HepG2 (cell line): Measurements from ENCODE around the gene PLCG2. TPM values are rescaled to one million over a fixed set of nuclear protein-coding genes. Genes with fewer than 3 reads are reported as not detected.

Experiments used
- BCL6 ChIP-seq: IDR thresholded peaks from 2 replicates; pipeline ENCODE4 v1.6.1; 2016; ENCODE audit warnings: missing genetic modification reagents, missing compliant biosample characterization
- CERS6 ChIP-seq: sonication (generic); formaldehyde crosslinking; IDR thresholded peaks from 2 replicates; pipeline ENCODE4 v1.5.0; 2020; ENCODE audit warnings: missing genetic modification reagents
- CHCHD3 ChIP-seq: sonication (generic); formaldehyde crosslinking; IDR thresholded peaks from 2 replicates; pipeline ENCODE4 v1.8.0; 2022; ENCODE audit warnings: mild to moderate bottlenecking, missing genetic modification reagents, moderate library complexity
- GLI4 ChIP-seq: sonication (generic); formaldehyde crosslinking; IDR thresholded peaks from 2 replicates; pipeline ENCODE4 v1.5.1; 2020; ENCODE audit warnings: missing genetic modification reagents, mild to moderate bottlenecking, moderate library complexity, borderline replicate concordance
- HHEX ChIP-seq: IDR thresholded peaks from 2 replicates; pipeline ENCODE4 v1.6.1; 2016; ENCODE audit warnings: control low read depth
- IRF2 ChIP-seq: IDR thresholded peaks from 2 replicates; pipeline ENCODE4 v1.6.1; 2018; ENCODE audit warnings: missing genetic modification reagents, missing compliant biosample characterization
- JUNB ChIP-seq: sonication (generic); formaldehyde crosslinking; IDR thresholded peaks from 2 replicates; pipeline ENCODE4 v1.8.0; 2022; ENCODE audit warnings: missing genetic modification reagents, mild to moderate bottlenecking, borderline replicate concordance
- MEIS1 ChIP-seq: sonication (generic); formaldehyde crosslinking; IDR thresholded peaks from 2 replicates; pipeline ENCODE4 v1.9.0; 2021; ENCODE audit warnings: mild to moderate bottlenecking, missing genetic modification reagents, moderate library complexity, borderline replicate concordance
- MIXL1 ChIP-seq: IDR thresholded peaks from 2 replicates; pipeline ENCODE4 v1.6.1; 2016
- NCOR1 ChIP-seq: fragments of 200-600 bp; sonication (generic); IDR thresholded peaks from 2 replicates; pipeline ENCODE4 v1.7.0; 2017; ENCODE audit warnings: antibody characterized with exemption, low read length, borderline replicate concordance
- NFE2 ChIP-seq: sonication (generic); formaldehyde crosslinking; IDR thresholded peaks from 2 replicates; pipeline ENCODE4 v1.4.0; 2020; ENCODE audit warnings: missing genetic modification reagents
- PHF20 ChIP-seq: sonication (generic); formaldehyde crosslinking; IDR thresholded peaks from 2 replicates; pipeline ENCODE4 v1.5.0; 2020; ENCODE audit warnings: mild to moderate bottlenecking, missing genetic modification reagents
- SMAD3 ChIP-seq: sonication (generic); formaldehyde crosslinking; IDR thresholded peaks from 2 replicates; pipeline ENCODE4 v1.4.0; 2020; ENCODE audit warnings: missing genetic modification reagents
- SP2 ChIP-seq: sonication (generic); formaldehyde crosslinking; IDR thresholded peaks from 2 replicates; pipeline ENCODE4 v1.5.1; 2020; ENCODE audit warnings: mild to moderate bottlenecking, missing genetic modification reagents
- TARDBP ChIP-seq: sonication (generic); formaldehyde crosslinking; IDR thresholded peaks from 2 replicates; pipeline ENCODE4 v1.8.0; 2022; ENCODE audit warnings: mild to moderate bottlenecking, missing genetic modification reagents
- THAP7 ChIP-seq: sonication (generic); formaldehyde crosslinking; IDR thresholded peaks from 2 replicates; pipeline ENCODE4 v1.8.1; 2023; ENCODE audit warnings: mild to moderate bottlenecking, missing genetic modification reagents
- ZC3H13 ChIP-seq: sonication (generic); formaldehyde crosslinking; IDR thresholded peaks from 2 replicates; pipeline ENCODE4 v1.8.1; 2023; ENCODE audit warnings: mild to moderate bottlenecking, missing genetic modification reagents, moderate library complexity
- ZFP82 ChIP-seq: sonication (generic); formaldehyde crosslinking; IDR thresholded peaks from 2 replicates; pipeline ENCODE4 v1.5.1; 2020; ENCODE audit warnings: mild to moderate bottlenecking, missing genetic modification reagents, borderline replicate concordance
- ZGPAT ChIP-seq: IDR thresholded peaks from 2 replicates; pipeline ENCODE4 v1.6.1; 2016; ENCODE audit warnings: mild to moderate bottlenecking
- ZMYM4 ChIP-seq: sonication (generic); formaldehyde crosslinking; IDR thresholded peaks from 2 replicates; pipeline ENCODE4 v1.8.1; 2023; ENCODE audit warnings: mild to moderate bottlenecking, missing genetic modification reagents
- ZNF432 ChIP-seq: sonication (generic); formaldehyde crosslinking; IDR thresholded peaks from 2 replicates; pipeline ENCODE4 v1.5.0; 2020; ENCODE audit warnings: missing genetic modification reagents, mild to moderate bottlenecking, borderline replicate concordance
- ZNF451 ChIP-seq: sonication (generic); formaldehyde crosslinking; IDR thresholded peaks from 2 replicates; pipeline ENCODE4 v1.5.0; 2020; ENCODE audit warnings: mild to moderate bottlenecking, missing genetic modification reagents
- ZNF720 ChIP-seq: sonication (generic); formaldehyde crosslinking; IDR thresholded peaks from 2 replicates; pipeline ENCODE4 v1.4.0; 2020; ENCODE audit warnings: missing genetic modification reagents
- polyA plus RNA-seq, 8 experiments: library from polyadenylated mRNA; depleted of rRNA in 3 of 8; stranded (reverse) in 7 of 8; unstranded in 1 of 8; fragments of >200 nt; fragmentation: Illumina TruSeq in 4 of 8; extraction: Trizol in 4 of 8; gene quantifications; 2 replicates each; pipeline versions ENCODE4 v1.2.1 to v1.2.3, GENCODE V29; 2011 to 2016; ENCODE audit warnings: low read depth in 4 of 8, missing spikeins in 1 of 8, mixed read lengths in 1 of 8; ENCODE audit not compliant: insufficient read depth in 1 of 8
- total RNA-seq, 5 experiments: library from RNA; depleted of rRNA; stranded (reverse); fragments of >200 nt; fragmentation: Illumina TruSeq; extraction: Trizol; gene quantifications; 2 replicates each; pipeline ENCODE4 v1.2.3, GENCODE V29; 2016; ENCODE audit warnings: low read depth in 1 of 5
- TF ChIP-seq, protein P1 (sequence below): sonication (generic); formaldehyde crosslinking; IDR thresholded peaks from 2 replicates; pipeline ENCODE4 v1.4.0; 2020; ENCODE audit warnings: missing genetic modification reagents, borderline replicate concordance
- TF ChIP-seq, protein P2 (sequence below): sonication (generic); formaldehyde crosslinking; conservative IDR thresholded peaks from 2 replicates; pipeline ENCODE4 v1.8.1; 2023; ENCODE audit warnings: missing genetic modification reagents

Gene PLCG2
- total and polyA plus RNA-seq, 2 of the 13 experiments (the other 11 are each of a cell fraction or from before 2014, with no cell fraction given), result 0.13 to 0.18 TPM

DNA sequence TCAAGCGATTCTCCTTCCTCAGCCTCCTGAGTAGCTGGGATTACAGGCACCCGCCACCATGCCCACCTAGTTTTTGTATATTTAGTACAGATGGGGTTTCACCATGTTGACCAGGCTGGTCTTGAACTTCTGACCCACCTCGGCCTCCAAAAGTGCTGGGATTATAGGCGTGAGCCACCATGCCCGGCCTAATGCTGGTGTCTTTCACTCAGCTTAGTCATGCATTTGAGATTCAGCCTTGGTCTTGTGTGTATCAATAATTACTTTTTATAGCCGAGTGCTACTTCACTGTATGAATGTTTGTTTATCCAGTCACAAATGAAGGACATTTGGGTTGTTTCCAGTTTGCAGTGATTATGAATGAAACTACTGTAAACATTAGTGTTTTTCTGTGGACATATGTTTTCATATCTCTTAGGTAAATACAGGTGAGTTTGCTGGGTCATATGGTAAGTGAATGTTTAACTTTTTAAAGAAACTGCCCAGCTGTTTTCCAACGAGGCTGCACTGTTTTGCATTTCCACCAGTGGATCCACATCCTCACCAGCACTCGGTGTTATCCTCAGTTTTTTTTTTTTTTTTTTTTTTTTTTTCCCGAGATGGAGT, 11.0 kb upstream of the PLCG2 start (continued):
- TF ChIP-seq SP2 (CRISPR knock-in tag), result no peak
- peak; percentile 73; the same call in 1 of the 2 replicates for TF ChIP-seq TARDBP (CRISPR knock-in tag)
- TF ChIP-seq ZGPAT (CRISPR knock-in tag), result peak; percentile 97
- TF ChIP-seq ZMYM4 (CRISPR knock-in tag), result peak; percentile 56; the same call in 1 of the 2 replicates
- no peak for TF ChIP-seq THAP7
- TF ChIP-seq ZNF720 (CRISPR knock-in tag), result no peak
- no peak for TF ChIP-seq CHCHD3 (CRISPR knock-in tag)
- TF ChIP-seq ZC3H13 (CRISPR knock-in tag), result 0 out of 2 replicates have a peak, but pooled peaks have one; percentile 44
- TF ChIP-seq MIXL1, result peak; percentile 96
- no peak for TF ChIP-seq ZFP82
- peak; percentile 81; the same call in 1 of the 2 replicates for TF ChIP-seq MEIS1 (CRISPR knock-in tag)
- no peak for TF ChIP-seq ZNF432 (CRISPR knock-in tag)
- no peak for TF ChIP-seq CERS6 (CRISPR knock-in tag)
- no peak for TF ChIP-seq PHF20 (CRISPR knock-in tag)
- TF ChIP-seq JUNB, result no peak
- peak; percentile 49; the same call in 1 of the 2 replicates for TF ChIP-seq GLI4 (CRISPR knock-in tag)
- peak; percentile 86; the same call in 1 of the 2 replicates for TF ChIP-seq IRF2 (CRISPR knock-in tag)
- TF ChIP-seq, protein P1, sequence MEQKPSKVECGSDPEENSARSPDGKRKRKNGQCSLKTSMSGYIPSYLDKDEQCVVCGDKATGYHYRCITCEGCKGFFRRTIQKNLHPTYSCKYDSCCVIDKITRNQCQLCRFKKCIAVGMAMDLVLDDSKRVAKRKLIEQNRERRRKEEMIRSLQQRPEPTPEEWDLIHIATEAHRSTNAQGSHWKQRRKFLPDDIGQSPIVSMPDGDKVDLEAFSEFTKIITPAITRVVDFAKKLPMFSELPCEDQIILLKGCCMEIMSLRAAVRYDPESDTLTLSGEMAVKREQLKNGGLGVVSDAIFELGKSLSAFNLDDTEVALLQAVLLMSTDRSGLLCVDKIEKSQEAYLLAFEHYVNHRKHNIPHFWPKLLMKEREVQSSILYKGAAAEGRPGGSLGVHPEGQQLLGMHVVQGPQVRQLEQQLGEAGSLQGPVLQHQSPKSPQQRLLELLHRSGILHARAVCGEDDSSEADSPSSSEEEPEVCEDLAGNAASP (CRISPR knock-in tag), result peak; percentile 11; the same call in 1 of the 2 replicates
- TF ChIP-seq NCOR1, result peak; percentile 72; the same call in 1 of the 2 replicates
- 0 out of 2 replicates have a peak, but pooled peaks have one; percentile 66 for TF ChIP-seq SMAD3
- TF ChIP-seq HHEX (CRISPR knock-in tag), result peak; percentile 90
- no peak for TF ChIP-seq NFE2 (CRISPR knock-in tag)
- TF ChIP-seq ZNF451 (CRISPR knock-in tag), result no peak
- TF ChIP-seq, protein P2, sequence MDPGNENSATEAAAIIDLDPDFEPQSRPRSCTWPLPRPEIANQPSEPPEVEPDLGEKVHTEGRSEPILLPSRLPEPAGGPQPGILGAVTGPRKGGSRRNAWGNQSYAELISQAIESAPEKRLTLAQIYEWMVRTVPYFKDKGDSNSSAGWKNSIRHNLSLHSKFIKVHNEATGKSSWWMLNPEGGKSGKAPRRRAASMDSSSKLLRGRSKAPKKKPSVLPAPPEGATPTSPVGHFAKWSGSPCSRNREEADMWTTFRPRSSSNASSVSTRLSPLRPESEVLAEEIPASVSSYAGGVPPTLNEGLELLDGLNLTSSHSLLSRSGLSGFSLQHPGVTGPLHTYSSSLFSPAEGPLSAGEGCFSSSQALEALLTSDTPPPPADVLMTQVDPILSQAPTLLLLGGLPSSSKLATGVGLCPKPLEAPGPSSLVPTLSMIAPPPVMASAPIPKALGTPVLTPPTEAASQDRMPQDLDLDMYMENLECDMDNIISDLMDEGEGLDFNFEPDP, result no peak
- peak; percentile 87 for TF ChIP-seq BCL6 (CRISPR knock-in tag)
